Thymus (tissue), 11 donors: Measurements from ENCODE around the gene PRKCQ. TPM values are rescaled to one million over a fixed set of nuclear protein-coding genes. Genes with fewer than 3 reads are reported as not detected.
A peak's percentile ranks its signal among the peaks of the same experiment; 100 is the strongest.

Experiments used
- DNase-seq, 9 donors: peaks; one replicate each; pipeline ENCODE4 v3.0.0-alpha.2; 2013; ENCODE audit warnings: low spot score in 9 of 9, low read depth in 6 of 9, missing footprints in 1 of 9
- H3K27ac ChIP-seq, 2 donors: one replicate each; pipeline ENCODE4 v1.5.1; 2013; ENCODE audit warnings: control low read depth in 1 of 2, low read depth in 1 of 2, low read length in 1 of 2, mild to moderate bottlenecking in 1 of 2, moderate library complexity in 1 of 2
- H3K27me3 ChIP-seq, 2 donors: one replicate each; pipeline ENCODE4 v1.5.1; 2013; ENCODE audit warnings: low read length in 1 of 2; ENCODE audit not compliant: control insufficient read depth in 2 of 2, insufficient read depth in 1 of 2
- H3K36me3 ChIP-seq, 2 donors: one replicate each; pipeline ENCODE4 v1.5.1; 2013; ENCODE audit warnings: low read length in 1 of 2, mild to moderate bottlenecking in 1 of 2, moderate library complexity in 1 of 2; ENCODE audit not compliant: control insufficient read depth in 2 of 2, insufficient read depth in 2 of 2
- H3K4me1 ChIP-seq, 2 donors: one replicate each; pipeline ENCODE4 v1.5.1; 2013; ENCODE audit warnings: low read length in 2 of 2; ENCODE audit not compliant: control insufficient read depth in 2 of 2, insufficient read depth in 2 of 2
- H3K4me3 ChIP-seq, 2 donors: one replicate each; pipeline ENCODE4 v1.5.1; 2013; ENCODE audit warnings: low read length in 2 of 2, control low read depth in 1 of 2, mild to moderate bottlenecking in 1 of 2
- H3K9me3 ChIP-seq, 2 donors: one replicate each; pipeline ENCODE4 v1.5.1; 2013; ENCODE audit warnings: low read length in 1 of 2, mild to moderate bottlenecking in 1 of 2; ENCODE audit not compliant: control insufficient read depth in 2 of 2, insufficient read depth in 1 of 2
- WGBS: extraction: QIAGEN DNeasy Blood & Tissue Kit; methylation state at CpG from one replicate; pipeline ENCODE4 v1.1.7; 2013; 5-methylcytosine and 5-hydroxymethylcytosine counted together
- polyA plus RNA-seq: library from polyadenylated mRNA; stranded (reverse); fragments of 200-250 nt; gene quantifications from one replicate; pipeline ENCODE4 v1.2.3, GENCODE V29; 2013
- total RNA-seq: library from RNA; stranded (reverse); fragments of 120-200 nt; gene quantifications from one replicate; pipeline ENCODE4 v1.2.4, GENCODE V29; 2013
- donor health status: healthy.

The PRKCQ gene
- total and polyA plus RNA-seq, 2 donors: 18.1 to 55.2 TPM

DNA sequence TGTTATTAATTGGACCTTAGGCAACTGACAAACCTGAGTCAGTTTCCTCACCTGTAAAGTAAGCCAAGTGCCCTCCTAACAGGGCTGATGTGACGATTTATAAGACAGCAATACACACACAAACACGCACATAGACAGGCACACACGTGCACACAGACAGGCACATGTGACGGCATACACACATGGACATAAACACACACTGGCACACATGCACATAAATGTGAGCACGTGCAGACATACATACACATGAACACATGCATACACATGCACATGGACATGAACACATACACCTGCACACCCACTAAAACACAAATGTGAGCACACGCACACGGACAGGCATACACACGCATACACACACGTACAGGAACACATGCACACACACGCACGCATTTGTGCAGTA lies 148.9 kb downstream of the PRKCQ start:
- DNase-seq: no peak
- over 99% methylated on average over 11 of the region's 11 CpGs for WGBS
- H3K9me3 ChIP-seq: peaks cover 0 to 2% of the 10 kb centered on the region in 2 donors
- no peaks in the 10 kb centered on the region for H3K27me3 ChIP-seq
- no peaks in the 10 kb centered on the region for H3K4me1 ChIP-seq
- H3K4me3 ChIP-seq: no peak overlapping the region
- H3K36me3 ChIP-seq: peaks cover 67 to 79% of the 10 kb centered on the region in 2 donors
- no peak overlapping the region for H3K27ac ChIP-seq

DNA sequence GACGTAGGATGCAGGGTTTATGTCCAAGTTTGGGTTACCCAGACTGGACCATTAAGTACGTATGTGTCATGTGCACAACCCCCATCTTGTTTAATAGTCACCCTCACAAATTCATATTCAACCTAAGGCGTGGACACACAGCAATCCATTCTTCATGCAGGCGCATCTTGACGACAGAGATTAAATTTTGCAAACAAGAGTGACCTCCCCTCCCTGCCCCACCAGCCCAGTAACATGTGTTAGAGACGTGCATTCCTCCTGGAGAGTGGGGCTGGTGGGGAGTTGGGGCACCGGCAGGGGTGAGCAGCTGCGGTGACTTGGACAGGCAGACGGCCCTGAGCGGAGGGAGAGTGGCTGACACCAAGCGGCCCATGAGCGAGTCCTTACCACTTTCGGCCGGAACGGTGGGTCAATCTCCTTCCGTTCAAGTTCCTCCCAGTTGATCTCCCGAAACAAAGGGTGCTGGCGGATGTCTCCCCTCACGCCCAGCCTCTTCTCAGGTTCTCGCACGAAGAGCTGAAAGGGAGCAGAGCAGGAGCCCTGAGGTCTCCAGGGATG lies 149.6 kb downstream of the PRKCQ start:
- no peaks in the 10 kb centered on the region for H3K9me3 ChIP-seq
- DNase-seq: no peak
- WGBS: 99% methylated on average over 21 of the region's 21 CpGs
- no peaks in the 10 kb centered on the region for H3K4me1 ChIP-seq
- H3K36me3 ChIP-seq: peaks cover 68 to 85% of the 10 kb centered on the region in 2 donors
- H3K27me3 ChIP-seq: no peaks in the 10 kb centered on the region
- no peak overlapping the region for H3K27ac ChIP-seq
- H3K4me3 ChIP-seq: no peak overlapping the region

DNA sequence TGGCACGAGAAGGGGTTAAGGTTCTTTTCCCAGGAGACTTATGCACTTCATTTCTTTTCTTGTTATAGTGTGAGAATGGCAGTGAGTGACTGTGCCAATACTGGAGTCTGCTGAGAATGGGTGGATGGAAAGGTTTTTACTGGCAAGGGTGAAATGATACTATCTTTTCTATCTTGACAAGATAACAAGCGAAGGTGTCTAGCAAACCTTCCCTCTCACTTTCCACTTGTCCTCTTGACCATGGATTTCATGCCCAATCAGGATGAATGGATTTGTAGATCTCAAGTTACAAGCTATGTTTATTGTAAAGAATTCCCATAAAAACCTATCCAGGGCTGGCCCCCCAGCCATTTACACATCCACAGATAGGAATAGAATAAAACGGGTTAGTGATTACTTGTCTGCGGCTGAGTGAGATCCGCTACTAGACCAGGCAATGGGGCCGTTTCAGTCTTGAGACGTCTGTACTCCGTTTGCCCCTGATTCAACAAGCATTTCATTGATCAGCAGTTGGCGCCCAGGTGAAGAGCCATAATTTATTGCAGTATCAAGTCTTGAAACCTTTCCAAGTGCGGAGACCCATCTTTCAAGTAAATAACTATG lies 152.6 kb downstream of the PRKCQ start:
- WGBS: 97% methylated on average over 10 of the region's 10 CpGs
- H3K27me3 ChIP-seq: no peaks in the 10 kb centered on the region
- DNase-seq: no peak
- no peak overlapping the region for H3K27ac ChIP-seq
- H3K36me3 ChIP-seq: peaks cover 71 to 74% of the 10 kb centered on the region in 2 donors
- H3K9me3 ChIP-seq: no peaks in the 10 kb centered on the region
- no peak overlapping the region for H3K4me3 ChIP-seq
- H3K4me1 ChIP-seq: no peaks in the 10 kb centered on the region

DNA sequence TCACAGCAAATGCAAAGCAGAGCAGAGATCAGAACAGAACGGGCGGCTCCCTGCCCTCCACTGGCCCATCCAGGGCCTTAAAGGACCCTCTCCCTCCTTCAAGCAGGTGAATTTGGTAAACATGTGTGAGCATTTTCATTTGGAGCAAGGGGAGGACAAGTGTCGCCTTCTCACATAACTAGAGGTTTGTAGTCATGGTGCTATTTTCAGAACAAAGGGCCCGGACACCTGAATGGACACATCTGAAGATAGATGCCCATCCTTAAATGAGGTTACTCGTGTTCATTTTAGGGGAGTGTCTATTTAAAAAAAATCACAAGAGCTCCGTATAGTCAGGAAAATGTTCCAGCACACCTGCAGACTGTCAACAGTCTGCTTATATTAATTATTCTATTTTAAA lies 153.8 kb downstream of the PRKCQ start:
- no peaks in the 10 kb centered on the region for H3K27me3 ChIP-seq
- H3K4me3 ChIP-seq: no peak overlapping the region
- H3K9me3 ChIP-seq: no peaks in the 10 kb centered on the region
- no peaks in the 10 kb centered on the region for H3K4me1 ChIP-seq
- WGBS: 98% methylated on average over 6 of the region's 6 CpGs
- no peak overlapping the region for H3K27ac ChIP-seq
- peaks cover 66 to 69% of the 10 kb centered on the region in 2 donors for H3K36me3 ChIP-seq
- DNase-seq: no peak

DNA sequence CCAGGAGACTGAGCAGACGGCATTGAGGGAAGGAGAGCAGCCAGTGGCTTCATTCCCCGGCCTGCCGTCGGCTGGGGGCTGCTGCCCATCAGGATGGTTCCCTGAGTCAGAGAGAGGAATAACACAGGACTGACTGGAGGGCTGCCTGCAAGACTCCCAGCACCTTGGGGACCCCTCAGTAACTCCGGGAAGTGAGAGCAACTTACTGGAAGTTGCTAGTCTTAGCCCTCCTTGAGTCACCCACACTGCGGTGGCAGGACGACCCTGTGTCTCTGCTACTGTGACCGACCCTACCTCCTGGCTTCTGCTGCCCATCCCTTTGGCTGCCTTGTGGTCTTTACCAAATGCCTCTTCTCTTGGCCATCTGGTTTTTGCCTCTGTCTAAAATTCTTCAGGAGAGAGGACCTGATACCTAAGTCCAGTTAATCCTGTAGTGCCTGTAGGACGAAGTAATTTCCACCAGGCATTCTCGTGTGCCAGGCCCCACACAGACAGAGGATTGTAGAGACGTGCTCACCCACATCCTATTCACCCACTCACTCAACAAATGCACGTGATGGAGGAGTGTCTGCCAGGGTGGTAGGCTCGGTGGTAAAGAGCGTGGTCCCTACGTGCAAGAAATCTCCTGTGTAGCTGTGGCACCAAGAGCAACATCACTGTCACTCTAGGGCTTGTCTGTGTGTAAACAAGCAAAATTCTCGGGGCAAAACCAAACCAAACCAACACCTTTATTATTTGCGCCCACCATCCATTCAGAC lies 156.5 kb downstream of the PRKCQ start:
- Histone ChIP-seq H3K27me3 (no peaks in the 10 kb centered on the region), H3K4me1 (no peaks in the 10 kb centered on the region), H3K36me3 (peaks cover 41 to 46% of the 10 kb centered on the region in 2 donors), H3K9me3 (no peaks in the 10 kb centered on the region), H3K27ac (no peak overlapping the region), H3K4me3 (no peak overlapping the region)
- DNase-seq: no peak
- 96% methylated on average over 17 of the region's 17 CpGs for WGBS

DNA sequence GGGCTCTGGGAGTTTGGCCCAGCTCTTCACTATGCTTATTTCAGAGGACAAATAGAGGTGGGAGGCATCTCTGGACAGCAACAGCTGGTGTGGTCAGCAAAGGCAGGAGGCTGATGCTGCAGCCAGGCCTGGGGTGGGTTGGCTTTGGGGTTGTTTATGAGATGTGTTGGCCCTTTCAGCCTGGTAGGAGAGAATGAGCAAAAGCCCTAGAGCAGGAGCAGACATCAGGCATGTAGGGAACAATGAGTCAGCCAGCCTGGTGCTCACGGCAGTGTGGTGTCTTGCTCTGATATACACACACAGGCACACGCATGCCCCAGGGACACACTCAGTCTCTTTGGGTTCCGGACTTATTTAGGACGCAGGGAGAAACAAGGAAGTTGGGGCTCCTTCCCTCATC lies 157.1 kb downstream of the PRKCQ start:
- H3K27me3 ChIP-seq: no peaks in the 10 kb centered on the region
- DNase-seq: no peak
- H3K4me1 ChIP-seq: no peaks in the 10 kb centered on the region
- peaks cover 35 to 40% of the 10 kb centered on the region in 2 donors for H3K36me3 ChIP-seq
- no peak overlapping the region for H3K27ac ChIP-seq
- 98% methylated on average over 4 of the region's 4 CpGs for WGBS
- H3K9me3 ChIP-seq: no peaks in the 10 kb centered on the region
- H3K4me3 ChIP-seq: no peak overlapping the region

DNA sequence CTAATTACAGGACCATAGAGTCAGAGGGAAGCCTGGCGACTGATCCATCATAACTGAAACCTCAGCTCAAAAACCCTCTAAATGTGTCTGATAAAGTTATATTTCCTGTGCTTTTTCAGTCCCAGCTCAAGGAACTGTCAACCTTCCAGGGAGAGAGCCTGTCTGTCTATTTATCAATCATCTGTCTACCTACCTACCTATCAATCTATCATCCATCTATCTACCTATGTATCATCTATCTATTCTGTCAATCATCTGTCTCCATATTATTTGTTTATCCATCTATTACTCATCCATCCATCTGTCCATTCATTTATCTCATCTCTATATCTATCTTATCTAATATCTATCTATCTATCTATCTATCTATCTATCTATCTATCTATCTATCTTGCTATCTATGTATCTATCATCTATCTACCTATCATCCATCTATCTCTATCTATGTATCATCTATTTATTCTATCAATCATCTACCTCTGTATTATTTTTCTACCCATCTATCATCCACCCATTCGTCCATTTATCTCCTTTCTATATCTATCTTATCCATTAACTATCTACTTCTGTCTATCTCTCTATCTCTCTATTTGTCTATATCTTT lies 161.4 kb downstream of the PRKCQ start:
- H3K9me3 ChIP-seq: no peaks in the 10 kb centered on the region
- H3K27me3 ChIP-seq: no peaks in the 10 kb centered on the region
- DNase-seq: no peak
- H3K27ac ChIP-seq: no peak overlapping the region
- H3K4me1 ChIP-seq: no peaks in the 10 kb centered on the region
- peaks cover 1 to 9% of the 10 kb centered on the region in 2 donors for H3K36me3 ChIP-seq
- H3K4me3 ChIP-seq: no peak overlapping the region
- WGBS: 98% methylated on average over 2 of the region's 2 CpGs

DNA sequence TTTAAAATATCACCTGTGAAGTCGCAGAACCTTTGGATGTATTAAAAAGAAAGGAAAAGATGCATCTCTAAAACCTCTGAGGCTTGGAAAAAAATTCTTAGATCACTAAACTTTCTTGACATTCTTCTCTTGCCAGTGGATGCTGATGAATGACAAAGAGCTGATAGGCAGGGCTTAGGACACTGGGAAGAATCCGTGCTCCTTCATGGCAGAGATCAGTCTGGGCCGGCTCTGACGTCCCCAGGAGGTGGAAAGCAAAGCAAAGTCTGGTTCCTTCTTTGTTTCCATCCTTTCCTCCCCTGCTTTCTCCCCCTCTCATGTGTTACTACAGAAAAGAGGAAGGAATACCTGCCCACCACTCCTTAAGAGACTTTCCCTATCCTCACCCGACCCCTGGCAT lies 161.9 kb downstream of the PRKCQ start:
- Histone ChIP-seq H3K4me1 (no peaks in the 10 kb centered on the region), H3K27ac (no peak overlapping the region), H3K27me3 (no peaks in the 10 kb centered on the region), H3K36me3 (peaks cover 0 to 9% of the 10 kb centered on the region in 2 donors), H3K4me3 (no peak overlapping the region), H3K9me3 (no peaks in the 10 kb centered on the region)
- 92% methylated on average over 5 of the region's 5 CpGs for WGBS
- DNase-seq: no peak

DNA sequence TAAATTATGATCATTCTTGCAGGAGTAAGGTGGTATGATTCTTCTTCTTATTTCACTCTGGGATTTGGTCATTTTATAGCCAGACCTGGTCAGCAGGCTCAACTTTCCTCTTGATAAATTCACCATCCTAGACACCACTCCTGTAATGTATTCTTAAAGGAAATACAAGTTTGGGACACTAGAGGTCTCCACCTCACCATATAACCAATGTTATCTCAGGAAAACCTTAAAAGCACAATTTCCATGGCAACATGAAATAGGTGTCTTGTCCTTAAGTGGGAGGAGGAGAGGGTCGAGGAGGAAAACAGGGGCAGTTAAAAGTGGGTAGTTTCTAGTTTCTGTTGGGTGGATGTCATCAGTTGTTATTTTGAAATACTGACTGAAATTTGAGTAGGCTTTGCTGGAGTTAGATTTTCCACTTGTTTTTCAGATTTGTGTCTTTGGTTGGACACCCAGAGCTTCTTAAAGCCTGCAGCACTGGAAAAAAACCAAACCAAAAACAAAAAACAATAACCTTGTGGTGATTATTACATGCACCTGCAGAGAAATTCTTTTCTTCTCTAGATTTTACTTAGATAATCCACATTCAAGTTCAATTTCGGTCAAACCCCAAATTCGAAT lies 163.1 kb downstream of the PRKCQ start:
- no peak overlapping the region for H3K27ac ChIP-seq
- DNase-seq: peak; percentile 26 to 84 (median 70)
- no peak overlapping the region for H3K4me3 ChIP-seq
- H3K9me3 ChIP-seq: no peaks in the 10 kb centered on the region
- H3K27me3 ChIP-seq: no peaks in the 10 kb centered on the region
- peaks cover 0 to 5% of the 10 kb centered on the region in 2 donors for H3K36me3 ChIP-seq
- 65% methylated on average over 3 of the region's 3 CpGs for WGBS
- H3K4me1 ChIP-seq: no peaks in the 10 kb centered on the region
